ENCODE results near the gene KLK5. TPM values are rescaled to one million over a fixed set of nuclear protein-coding genes. Genes with fewer than 3 reads are reported as not detected.
"Not testable (repeated sequence)": the region's sequence is repeated elsewhere in the genome, so short reads cannot be mapped to it uniquely, and the experiment has no call there.

The KLK5 gene
- polyA plus RNA-seq, 2 of the 4 experiments (the other 2 are of a cell fraction): not detected

- TF ChIP-seq RAD21 (conservative IDR thresholded peaks at IDR 0.05 in 1 of 2, IDR thresholded peaks at IDR 0.05 in 1 of 2): no peak
- TF ChIP-seq HOXB13 (CRISPR knock-in tag; IDR thresholded peaks at IDR 0.05; ENCODE audit: low read depth): no peak
- no peak for TF ChIP-seq NPAS2 (CRISPR knock-in tag; IDR thresholded peaks at IDR 0.05; ENCODE audit: borderline replicate concordance)
- no peak for TF ChIP-seq PBX3 (IDR thresholded peaks at IDR 0.05)
- no peak for TF ChIP-seq JUN (IDR thresholded peaks at IDR 0.05)
- no peak for FAIRE-seq
- Histone ChIP-seq H3K27ac (no peak overlapping the region), H3K9me3 (no peaks in the 10 kb centered on the region), H3K4me3 (no peak overlapping the region), H3K4me1 (peaks cover 6% of the 10 kb centered on the region; the same call in 1 of the 3 replicates), H3K4me2 (no peak overlapping the region)
- DNase-seq (ENCODE audit: low read depth in 1 of 2, low spot score in 1 of 2): no peak
- WGBS (ENCODE audit: missing lambda C conversion rate): 30% methylated on average over 9 of the region's 9 CpGs
- no peak for ATAC-seq
- ChIA-PET CTCF (interaction anchor here (0.6 to 2.2 kb wide), 4 partner anchors 28 to 51 kb away, joined by 3 to 9 read pairs (median 4); partner anchors contain the start of gene KLK8), POLR2A (no interaction called here)
Observed at GRCh38 chr19:50972795-50973376, 20.0 kb upstream of the KLK5 start.

GRCh38 chr19:50969810-50970209, 17.0 kb upstream of the KLK5 start:
- not testable (repeated sequence) for H3K4me2 ChIP-seq

GRCh38 chr19:50969413-50969760, 16.5 kb upstream of the KLK5 start, which contains the start of gene KLK6:
Gene KLK6 (minus strand): TSS chr19:50969591. CDS start chr19:50968104, 1,487 bp downstream.
- Histone ChIP-seq H3K4me3 (no peak within 1 kb of the TSS), H3K4me1 (no peaks in the 10 kb centered on the region), H3K9me3 (no peaks in the 10 kb centered on the region), H3K4me2 (no peak within 1 kb of the TSS), H3K27ac (no peak within 1 kb of the TSS)
- FAIRE-seq: no peak
- POLR2A ChIA-PET: no interaction called here
- CTCF ChIA-PET: interaction anchor here (1.0 kb wide), 1 partner anchor 47 kb away, joined by 3 read pairs; no protein-coding TSS in a partner anchor
- ATAC-seq: no peak
- WGBS (ENCODE audit: missing lambda C conversion rate): 68% methylated on average over 14 of the region's 19 CpGs
- TF ChIP-seq CBX2 (IDR thresholded peaks at IDR 0.05; ENCODE audit: borderline replicate concordance, low read depth) (no peak), ATOH8 (CRISPR knock-in tag; IDR thresholded peaks at IDR 0.05; ENCODE audit: low read depth) (no peak), KDM5A (IDR thresholded peaks at IDR 0.05) (no peak), NR3C1 (IDR thresholded peaks at IDR 0.05) (no peak), KDM1A (IDR thresholded peaks at IDR 0.05; ENCODE audit: low read depth) (no peak), PHF8 (IDR thresholded peaks at IDR 0.05; ENCODE audit: borderline replicate concordance, low read depth) (no peak), JUNB (IDR thresholded peaks at IDR 0.05) (no peak), FOSB (CRISPR knock-in tag; IDR thresholded peaks at IDR 0.05) (no peak), EHF (CRISPR knock-in tag; IDR thresholded peaks at IDR 0.05) (no peak), CTCF (IDR thresholded peaks at IDR 0.05) (no peak), MAFK (IDR thresholded peaks at IDR 0.05; ENCODE audit: partially characterized antibody) (no peak), HOXB5 (CRISPR knock-in tag; IDR thresholded peaks at IDR 0.05) (no peak), POLR2A (IDR thresholded peaks at IDR 0.05; ENCODE audit: low read length) (no peak), EHMT2 (IDR thresholded peaks at IDR 0.05; ENCODE audit: low read depth) (no peak)
- TF ChIP-seq, protein P1, sequence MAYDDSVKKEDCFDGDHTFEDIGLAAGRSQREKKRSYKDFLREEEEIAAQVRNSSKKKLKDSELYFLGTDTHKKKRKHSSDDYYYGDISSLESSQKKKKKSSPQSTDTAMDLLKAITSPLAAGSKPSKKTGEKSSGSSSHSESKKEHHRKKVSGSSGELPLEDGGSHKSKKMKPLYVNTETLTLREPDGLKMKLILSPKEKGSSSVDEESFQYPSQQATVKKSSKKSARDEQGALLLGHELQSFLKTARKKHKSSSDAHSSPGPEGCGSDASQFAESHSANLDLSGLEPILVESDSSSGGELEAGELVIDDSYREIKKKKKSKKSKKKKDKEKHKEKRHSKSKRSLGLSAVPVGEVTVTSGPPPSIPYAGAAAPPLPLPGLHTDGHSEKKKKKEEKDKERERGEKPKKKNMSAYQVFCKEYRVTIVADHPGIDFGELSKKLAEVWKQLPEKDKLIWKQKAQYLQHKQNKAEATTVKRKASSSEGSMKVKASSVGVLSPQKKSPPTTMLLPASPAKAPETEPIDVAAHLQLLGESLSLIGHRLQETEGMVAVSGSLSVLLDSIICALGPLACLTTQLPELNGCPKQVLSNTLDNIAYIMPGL (CRISPR knock-in tag; IDR thresholded peaks at IDR 0.05; ENCODE audit: borderline replicate concordance): no peak
- TF ChIP-seq, protein P2, sequence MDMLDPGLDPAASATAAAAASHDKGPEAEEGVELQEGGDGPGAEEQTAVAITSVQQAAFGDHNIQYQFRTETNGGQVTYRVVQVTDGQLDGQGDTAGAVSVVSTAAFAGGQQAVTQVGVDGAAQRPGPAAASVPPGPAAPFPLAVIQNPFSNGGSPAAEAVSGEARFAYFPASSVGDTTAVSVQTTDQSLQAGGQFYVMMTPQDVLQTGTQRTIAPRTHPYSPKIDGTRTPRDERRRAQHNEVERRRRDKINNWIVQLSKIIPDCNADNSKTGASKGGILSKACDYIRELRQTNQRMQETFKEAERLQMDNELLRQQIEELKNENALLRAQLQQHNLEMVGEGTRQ (IDR thresholded peaks at IDR 0.05): no peak
- DNase-seq (ENCODE audit: low read depth in 1 of 2, low spot score in 1 of 2): no peak

More at GRCh38 chr19:50969810-50970209, 17.0 kb upstream of the KLK5 start:
- POLR2A ChIA-PET; FAIRE-seq; ATAC-seq; H3K9me3 ChIP-seq; H3K4me3 ChIP-seq; H3K4me1 ChIP-seq; DNase-seq (ENCODE audit: low read depth in 1 of 2, low spot score in 1 of 2); H3K27ac ChIP-seq: not testable (repeated sequence)
- 57% methylated on average over 3 of the region's 3 CpGs for WGBS (ENCODE audit: missing lambda C conversion rate)
- CTCF ChIA-PET: interaction anchor here (1.0 kb wide), 1 partner anchor 47 kb away, joined by 3 read pairs; no protein-coding TSS in a partner anchor
